HEK293 (cell line): ENCODE measurements around the gene CYP27C1.

ENCODE experiments used
- CTCF ChIA-PET: fragments of 350-600 bp; formaldehyde crosslinking; extraction: SDS; loops from one replicate; lab custom pipeline; 2021; ENCODE audit warnings: antibody characterized with exemption; lab: Yijun Ruan, JAX
- POLR2A ChIA-PET: fragments of 300-600 bp; formaldehyde crosslinking; extraction: SDS; loops from one replicate; lab custom pipeline; 2020; ENCODE audit warnings: antibody characterized with exemption, inconsistent platforms; lab: Yijun Ruan, JAX
- H3K27ac ChIP-seq: fragments of 200-500 bp; sonication (Bioruptor generic); 2 replicates; pipeline ENCODE4 v1.5.1; 2014; ENCODE audit warnings: low read depth, low read length, control low read depth, inconsistent platforms; ENCODE audit errors: extremely low read depth
- H3K36me3 ChIP-seq, 2 experiments: fragments of 200-500 bp in 1 of 2; sonication (Bioruptor generic) in 1 of 2; 1 replicate in 1 of 2; 2 replicates in 1 of 2; pipeline ENCODE4 v1.5.1; 2014 to 2017; ENCODE audit warnings: inconsistent platforms in 2 of 2, low read length in 2 of 2; ENCODE audit not compliant: control insufficient read depth in 2 of 2, insufficient read depth in 1 of 2
- H3K4me1 ChIP-seq: fragments of 200-500 bp; sonication (Bioruptor generic); 2 replicates; pipeline ENCODE4 v1.5.1; 2014; ENCODE audit warnings: mild to moderate bottlenecking, low read length, inconsistent platforms; ENCODE audit not compliant: control insufficient read depth, insufficient read depth
- H3K4me3 ChIP-seq: 2 replicates; pipeline ENCODE4 v1.5.1; 2011; ENCODE audit warnings: low read depth, mild to moderate bottlenecking, control low read depth, low read length, moderate library complexity
- H3K9me3 ChIP-seq: fragments of 200-500 bp; sonication (Bioruptor generic); 2 replicates; pipeline ENCODE4 v1.5.1; 2014; ENCODE audit warnings: low read depth, low read length, inconsistent platforms; ENCODE audit not compliant: control insufficient read depth, insufficient read depth
- HOXA7 ChIP-seq: sonication (generic); formaldehyde crosslinking; IDR thresholded peaks from 2 replicates; pipeline ENCODE4 v1.8.1; 2022; ENCODE audit warnings: missing genetic modification reagents, borderline replicate concordance
- KLF17 ChIP-seq: fragments of 450-650 bp; formaldehyde crosslinking; IDR thresholded peaks from 2 replicates; pipeline ENCODE4 v1.5.1; 2016; ENCODE audit warnings: missing biosample characterization, missing genetic modification characterization
- KLF7 ChIP-seq: fragments of 450-650 bp; formaldehyde crosslinking; IDR thresholded peaks from 2 replicates; pipeline ENCODE4 v1.5.1; 2016; ENCODE audit warnings: missing biosample characterization, missing genetic modification characterization, borderline replicate concordance
- OVOL3 ChIP-seq: fragments of 450-650 bp; formaldehyde crosslinking; IDR thresholded peaks from 2 replicates; pipeline ENCODE4 v1.5.1; 2016; ENCODE audit warnings: missing biosample characterization, missing genetic modification characterization
- PATZ1 ChIP-seq: fragments of 450-650 bp; formaldehyde crosslinking; IDR thresholded peaks from 2 replicates; pipeline ENCODE4 v1.5.1; 2016; ENCODE audit warnings: missing biosample characterization, missing genetic modification characterization
- PBX3 ChIP-seq: sonication (generic); formaldehyde crosslinking; IDR thresholded peaks from 2 replicates; pipeline ENCODE4 v1.8.1; 2022; ENCODE audit warnings: mild to moderate bottlenecking, moderate library complexity, missing genetic modification reagents
- PRDM10 ChIP-seq: fragments of 450-650 bp; formaldehyde crosslinking; IDR thresholded peaks from 2 replicates; pipeline ENCODE4 v1.5.1; 2016; ENCODE audit warnings: missing biosample characterization, missing genetic modification characterization
- SP2 ChIP-seq: fragments of 450-650 bp; formaldehyde crosslinking; IDR thresholded peaks from 2 replicates; pipeline ENCODE4 v1.5.1; 2016; ENCODE audit warnings: missing biosample characterization, missing genetic modification characterization
- TRIM28 ChIP-seq: IDR thresholded peaks from 2 replicates; pipeline ENCODE4 v1.6.1; 2011; ENCODE audit warnings: low read length, control low read depth, borderline replicate concordance
- ZBTB8A ChIP-seq: fragments of 450-650 bp; formaldehyde crosslinking; IDR thresholded peaks from 2 replicates; pipeline ENCODE4 v1.5.1; 2016; ENCODE audit warnings: missing biosample characterization, missing genetic modification characterization
- ZFP3 ChIP-seq: fragments of 450-650 bp; formaldehyde crosslinking; IDR thresholded peaks from 2 replicates; pipeline ENCODE4 v1.5.1; 2016; ENCODE audit warnings: low read depth, missing biosample characterization, missing genetic modification characterization
- ZNF138 ChIP-seq: fragments of 450-650 bp; formaldehyde crosslinking; IDR thresholded peaks from 2 replicates; pipeline ENCODE4 v1.5.1; 2016; ENCODE audit warnings: missing biosample characterization, missing genetic modification characterization, borderline replicate concordance
- ZNF324 ChIP-seq: fragments of 450-650 bp; formaldehyde crosslinking; IDR thresholded peaks from 2 replicates; pipeline ENCODE4 v1.5.1; 2016; ENCODE audit warnings: missing biosample characterization, missing genetic modification characterization
- ZNF473 ChIP-seq: fragments of 450-650 bp; formaldehyde crosslinking; IDR thresholded peaks from 2 replicates; pipeline ENCODE4 v1.5.1; 2017; ENCODE audit warnings: missing biosample characterization, missing genetic modification characterization
- ZNF629 ChIP-seq: fragments of 450-650 bp; formaldehyde crosslinking; IDR thresholded peaks from 2 replicates; pipeline ENCODE4 v1.5.1; 2017; ENCODE audit warnings: missing biosample characterization, missing genetic modification characterization
- ZNF658 ChIP-seq: fragments of 450-650 bp; formaldehyde crosslinking; IDR thresholded peaks from 2 replicates; pipeline ENCODE4; 2016; ENCODE audit warnings: missing biosample characterization, missing genetic modification characterization
- ZSCAN18 ChIP-seq: fragments of 450-650 bp; formaldehyde crosslinking; IDR thresholded peaks from 2 replicates; pipeline ENCODE4 v1.5.1; 2016; ENCODE audit warnings: missing biosample characterization, missing genetic modification characterization

CYP27C1 gene

GRCh38 chr2:127155028-127155581 is 65.0 kb downstream of the CYP27C1 start:
- CTCF ChIA-PET = interaction anchor here (1.8 kb wide), 1 partner anchor 87 kb away, joined by 3 read pairs; no protein-coding TSS in a partner anchor
- H3K4me1 ChIP-seq = no peaks in the 10 kb centered on the region
- H3K9me3 ChIP-seq = no peaks in the 10 kb centered on the region
- no peak overlapping the region for H3K27ac ChIP-seq
- H3K36me3 ChIP-seq = no peaks in the 10 kb centered on the region
- POLR2A ChIA-PET = no interaction called here
- TF ChIP-seq PATZ1 (tag by site-specific recombination) = no peak
- no peak for TF ChIP-seq ZSCAN18
- TF ChIP-seq ZNF138 = no peak
- TF ChIP-seq ZFP3 (tag by site-specific recombination) = no peak
- TF ChIP-seq OVOL3 (tag by site-specific recombination) = no peak
- no peak for TF ChIP-seq ZNF473 (tag by site-specific recombination)
- no peak for TF ChIP-seq ZNF658 (tag by site-specific recombination)
- no peak for TF ChIP-seq PRDM10 (tag by site-specific recombination)
- no peak for TF ChIP-seq ZNF324 (tag by site-specific recombination)
- TF ChIP-seq ZBTB8A (tag by site-specific recombination) = no peak
- TF ChIP-seq ZNF629 (tag by site-specific recombination) = no peak
- no peak for TF ChIP-seq TRIM28
- TF ChIP-seq PBX3 (CRISPR knock-in tag) = no peak
- TF ChIP-seq HOXA7 (CRISPR knock-in tag) = no peak
- no peak for TF ChIP-seq KLF7
- no peak for TF ChIP-seq KLF17
- no peak for TF ChIP-seq SP2 (tag by site-specific recombination)
- H3K4me3 ChIP-seq = no peak overlapping the region
